ENCODE results near the gene HMGN4. TPM values are rescaled to one million over a fixed set of nuclear protein-coding genes. Genes with fewer than 3 reads are reported as not detected.

The HMGN4 gene
- total RNA-seq, 4 donors from 2014 or later: 54.6 to 68.4 (median 63.8) TPM

DNA sequence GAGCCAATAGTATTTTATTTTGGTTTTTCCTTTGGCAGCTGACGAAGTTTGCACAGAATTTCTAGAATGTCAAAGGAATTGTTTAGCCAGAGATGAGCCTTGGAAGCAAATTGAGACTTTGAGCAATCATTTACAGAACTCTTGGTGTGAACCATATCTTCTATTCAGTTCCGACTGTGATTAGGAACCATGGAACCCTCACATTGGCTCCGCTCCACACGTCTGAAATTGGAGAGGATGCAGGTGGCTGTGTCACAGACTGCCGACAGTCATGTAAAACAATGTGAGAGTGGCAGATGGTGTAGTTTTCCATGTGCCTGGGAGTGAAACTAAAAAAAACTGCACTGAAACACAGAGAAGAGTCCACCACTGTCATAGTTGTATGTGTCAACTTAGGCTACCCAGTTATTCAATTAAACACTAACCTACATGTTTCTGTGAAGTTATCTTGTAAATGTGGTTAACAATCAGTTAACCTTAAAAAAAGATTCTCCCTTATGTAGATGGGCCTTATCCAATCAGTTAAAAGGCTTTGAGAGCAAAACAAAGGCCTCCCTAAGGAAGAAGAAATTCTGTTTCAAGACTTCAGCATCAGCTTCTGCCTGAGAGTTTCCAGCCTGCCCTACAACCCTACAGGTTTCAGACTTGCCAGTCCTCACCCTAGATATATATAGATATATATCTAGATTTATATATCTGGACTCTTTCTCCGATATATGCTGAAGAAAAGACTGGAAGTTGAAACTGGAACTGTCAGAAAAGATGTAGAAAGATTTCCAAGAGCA lies 3.3 kb upstream of the HMGN4 start:
- TF ChIP-seq, protein P1, sequence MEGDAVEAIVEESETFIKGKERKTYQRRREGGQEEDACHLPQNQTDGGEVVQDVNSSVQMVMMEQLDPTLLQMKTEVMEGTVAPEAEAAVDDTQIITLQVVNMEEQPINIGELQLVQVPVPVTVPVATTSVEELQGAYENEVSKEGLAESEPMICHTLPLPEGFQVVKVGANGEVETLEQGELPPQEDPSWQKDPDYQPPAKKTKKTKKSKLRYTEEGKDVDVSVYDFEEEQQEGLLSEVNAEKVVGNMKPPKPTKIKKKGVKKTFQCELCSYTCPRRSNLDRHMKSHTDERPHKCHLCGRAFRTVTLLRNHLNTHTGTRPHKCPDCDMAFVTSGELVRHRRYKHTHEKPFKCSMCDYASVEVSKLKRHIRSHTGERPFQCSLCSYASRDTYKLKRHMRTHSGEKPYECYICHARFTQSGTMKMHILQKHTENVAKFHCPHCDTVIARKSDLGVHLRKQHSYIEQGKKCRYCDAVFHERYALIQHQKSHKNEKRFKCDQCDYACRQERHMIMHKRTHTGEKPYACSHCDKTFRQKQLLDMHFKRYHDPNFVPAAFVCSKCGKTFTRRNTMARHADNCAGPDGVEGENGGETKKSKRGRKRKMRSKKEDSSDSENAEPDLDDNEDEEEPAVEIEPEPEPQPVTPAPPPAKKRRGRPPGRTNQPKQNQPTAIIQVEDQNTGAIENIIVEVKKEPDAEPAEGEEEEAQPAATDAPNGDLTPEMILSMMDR (IDR thresholded peaks at IDR 0.05): no peak
- TF ChIP-seq POLR2A (IDR thresholded peaks at IDR 0.05): no peak
- intact Hi-C loops (cut with DNase I): no loop called here
- Histone ChIP-seq H3K4me3 (replicated peaks in 1 of 3) (no peak overlapping the region), H3K36me3 (no peaks in the 10 kb centered on the region), H3K4me1 (peaks cover 17 to 22% of the 10 kb centered on the region in 2 donors), H3K27ac (no peak overlapping the region), H3K9me3 (no peaks in the 10 kb centered on the region), H3K27me3 (no peaks in the 10 kb centered on the region)
- 77 to 88% methylated on average over 6 of the region's 6 CpGs for WGBS, 2 donors
- DNase-seq: no peak

DNA sequence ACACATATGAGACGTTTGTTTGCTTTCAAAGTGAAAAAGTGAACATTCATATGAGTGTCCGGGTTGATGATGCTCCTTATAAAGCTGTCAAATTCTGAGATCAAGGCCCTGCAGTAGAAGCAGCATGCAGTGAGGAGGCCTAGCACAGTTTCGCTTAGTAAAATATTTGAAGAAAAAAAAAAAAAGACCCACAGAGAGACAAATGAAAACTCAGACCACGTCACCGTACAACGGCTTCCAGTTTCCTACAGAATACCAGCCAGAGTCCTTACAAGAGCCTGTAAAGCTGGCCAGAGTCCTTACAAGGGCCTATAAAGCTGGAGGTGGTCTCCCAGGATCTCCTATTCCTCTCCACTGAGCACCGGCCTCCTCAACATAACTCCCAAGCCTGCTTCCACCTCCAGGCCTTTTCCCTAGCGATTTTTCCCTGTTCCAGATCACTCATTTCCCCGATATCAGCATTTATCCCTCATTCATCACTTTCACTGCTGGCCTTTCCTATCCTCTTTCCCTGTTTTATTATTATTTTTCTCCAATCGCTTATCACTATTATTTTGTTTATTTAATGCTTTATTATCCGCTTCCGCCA lies 1.5 kb upstream of the HMGN4 start:
- peak; percentile 16 to 24 for DNase-seq
- WGBS, 2 donors: 14 to 19% methylated on average over 12 of the region's 12 CpGs
- no peaks in the 10 kb centered on the region for H3K27me3 ChIP-seq
- intact Hi-C loops (cut with DNase I): no loop called here
- peaks cover 17 to 23% of the 10 kb centered on the region in 2 donors for H3K4me1 ChIP-seq
- H3K27ac ChIP-seq: peak overlapping the region; percentile 85 to 97 (median 93)
- peak overlapping the region in 2 of 3 donors; percentile 35 to 92 for H3K4me3 ChIP-seq (replicated peaks in 1 of 3)
- no peak for TF ChIP-seq POLR2A (IDR thresholded peaks at IDR 0.05)
- TF ChIP-seq, protein P1 (IDR thresholded peaks at IDR 0.05): no peak
- no peaks in the 10 kb centered on the region for H3K9me3 ChIP-seq
- no peaks in the 10 kb centered on the region for H3K36me3 ChIP-seq

DNA sequence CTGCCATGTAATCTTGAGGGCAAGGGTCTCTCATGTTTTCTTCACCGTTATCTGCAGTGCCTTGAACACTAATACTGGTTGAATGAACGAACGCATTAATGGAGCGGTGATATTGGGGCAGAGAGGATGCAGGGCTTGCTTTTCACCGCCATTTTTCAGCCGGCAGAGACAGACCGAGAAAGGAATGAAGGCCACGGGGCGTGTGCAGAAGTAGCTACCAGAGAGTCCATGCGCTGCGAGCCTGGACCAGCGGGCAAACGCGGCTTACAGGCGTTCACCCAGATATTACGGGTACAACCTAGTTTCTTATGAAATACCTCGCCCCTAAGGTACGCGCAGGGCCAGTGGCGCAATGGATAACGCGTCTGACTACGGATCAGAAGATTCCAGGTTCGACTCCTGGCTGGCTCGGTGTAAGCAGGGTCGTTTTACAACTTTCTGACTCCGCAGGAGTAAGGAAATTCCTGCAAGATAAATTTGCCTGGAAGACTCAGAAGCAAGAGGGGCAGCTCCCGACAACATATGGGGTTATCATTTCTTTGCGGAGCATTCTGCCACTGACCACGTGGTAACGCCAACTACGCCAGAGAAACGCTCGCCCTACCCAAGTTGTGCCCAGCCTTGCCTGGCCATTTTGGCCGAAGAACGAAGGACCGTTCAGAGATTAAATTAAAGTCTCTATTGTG lies 863 bp upstream of the HMGN4 start:
- DNase-seq: peak; percentile 90
- Histone ChIP-seq H3K27ac (peak overlapping the region; percentile 85 to 97 (median 93)), H3K4me1 (peaks cover 17 to 23% of the 10 kb centered on the region in 2 donors), H3K27me3 (no peaks in the 10 kb centered on the region), H3K36me3 (no peaks in the 10 kb centered on the region), H3K4me3 (replicated peaks in 1 of 3) (peak overlapping the region; percentile 35 to 92 (median 38)), H3K9me3 (no peaks in the 10 kb centered on the region)
- intact Hi-C loops (cut with DNase I): no loop called here
- WGBS, 2 donors: 0% methylated on average over 37 of the region's 37 CpGs
- no peak for TF ChIP-seq POLR2A (IDR thresholded peaks at IDR 0.05)
- TF ChIP-seq, protein P1 (IDR thresholded peaks at IDR 0.05): no peak

DNA sequence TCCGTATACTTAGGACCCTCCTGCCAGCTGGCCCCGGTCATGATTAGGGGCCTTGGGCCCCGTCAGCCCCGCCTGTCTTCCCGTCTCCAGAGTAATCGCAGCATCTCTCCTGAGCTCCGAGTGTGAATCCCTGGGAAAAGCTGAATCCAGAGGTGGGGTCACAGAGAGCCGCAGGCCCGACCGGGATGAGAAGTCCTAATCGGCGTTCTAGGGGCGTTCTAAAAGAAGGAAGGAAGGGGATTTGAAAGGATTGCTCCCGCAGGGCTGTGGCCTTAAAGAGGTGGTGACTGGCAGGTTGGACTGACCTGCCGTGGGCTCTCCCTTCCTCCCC lies 371 bp downstream of the HMGN4 start:
- H3K9me3 ChIP-seq: no peaks in the 10 kb centered on the region
- H3K27ac ChIP-seq: peak overlapping the region; percentile 85 to 97 (median 93)
- 0 to 1% methylated on average over 7 to 14 of the region's 15 CpGs for WGBS, 2 donors
- peak overlapping the region; percentile 38 to 92 (median 89) for H3K4me3 ChIP-seq (replicated peaks in 1 of 3)
- intact Hi-C loops (cut with DNase I): no loop called here
- no peaks in the 10 kb centered on the region for H3K27me3 ChIP-seq
- H3K36me3 ChIP-seq: no peaks in the 10 kb centered on the region
- H3K4me1 ChIP-seq: peaks cover 17 to 23% of the 10 kb centered on the region in 2 donors
- no peak for DNase-seq
- no peak for TF ChIP-seq POLR2A (IDR thresholded peaks at IDR 0.05)
- TF ChIP-seq, protein P1 (IDR thresholded peaks at IDR 0.05): no peak

Data from thyroid gland (tissue), 4 donors.